HepG2 (cell line): ENCODE results near the gene CARMIL1. TPM values are rescaled to one million over a fixed set of nuclear protein-coding genes. Genes with fewer than 3 reads are reported as not detected.

ENCODE experiments used
- BORCS8-MEF2B ChIP-seq: sonication (generic); formaldehyde crosslinking; IDR thresholded peaks from 2 replicates; pipeline ENCODE4 v1.8.0; 2022; ENCODE audit warnings: mild to moderate bottlenecking, missing genetic modification reagents
- GATAD2A ChIP-seq: IDR thresholded peaks from 2 replicates; pipeline ENCODE4 v1.6.1; 2016
- KDM6A ChIP-seq: IDR thresholded peaks from 2 replicates; pipeline ENCODE4 v1.6.1; 2016; ENCODE audit warnings: low read depth
- KMT2B ChIP-seq: IDR thresholded peaks from 2 replicates; pipeline ENCODE4 v1.6.1; 2016; ENCODE audit warnings: missing genetic modification reagents, missing compliant biosample characterization
- NCOR1 ChIP-seq: fragments of 200-600 bp; sonication (generic); IDR thresholded peaks from 2 replicates; pipeline ENCODE4 v1.7.0; 2017; ENCODE audit warnings: antibody characterized with exemption, low read length, borderline replicate concordance
- PITX1 ChIP-seq: sonication (generic); formaldehyde crosslinking; IDR thresholded peaks from 2 replicates; pipeline ENCODE4 v1.5.1; 2020; ENCODE audit warnings: mild to moderate bottlenecking, missing genetic modification reagents
- SRSF4 ChIP-seq: fragments of 200-400 bp; formaldehyde crosslinking; IDR thresholded peaks from one replicate; pipeline ENCODE4 v1.6.1; 2018; ENCODE audit warnings: mild to moderate bottlenecking, low read depth, low read length, moderate library complexity; ENCODE audit not compliant: poor library complexity, severe bottlenecking
- TAF15 ChIP-seq: fragments of 200-400 bp; formaldehyde crosslinking; IDR thresholded peaks from one replicate; pipeline ENCODE4 v1.6.1; 2018; ENCODE audit warnings: mild to moderate bottlenecking, low read depth, low read length; ENCODE audit not compliant: poor library complexity, severe bottlenecking
- TARDBP ChIP-seq: sonication (generic); formaldehyde crosslinking; IDR thresholded peaks from 2 replicates; pipeline ENCODE4 v1.8.0; 2022; ENCODE audit warnings: mild to moderate bottlenecking, missing genetic modification reagents
- TCF7 ChIP-seq: sonication (generic); IDR thresholded peaks from 2 replicates; pipeline ENCODE4 v1.6.1; 2016; ENCODE audit warnings: antibody characterized with exemption, low read depth
- ZBTB20 ChIP-seq: sonication (generic); formaldehyde crosslinking; IDR thresholded peaks from 2 replicates; pipeline ENCODE4 v1.8.1; 2023; ENCODE audit warnings: missing genetic modification reagents, low read depth, mild to moderate bottlenecking, borderline replicate concordance
- ZNF12 ChIP-seq: sonication (generic); formaldehyde crosslinking; IDR thresholded peaks from 2 replicates; pipeline ENCODE4 v1.5.0; 2020; ENCODE audit warnings: missing genetic modification reagents
- ZNF24 ChIP-seq: fragments of 450-650 bp; IDR thresholded peaks from 2 replicates; pipeline ENCODE4 v1.6.1; 2017; ENCODE audit warnings: antibody characterized with exemption, mild to moderate bottlenecking
- ZSCAN12 ChIP-seq: sonication (generic); formaldehyde crosslinking; IDR thresholded peaks from 2 replicates; pipeline ENCODE4 v1.9.0; 2021; ENCODE audit warnings: mild to moderate bottlenecking, missing genetic modification reagents
- polyA plus RNA-seq, 8 experiments: library from polyadenylated mRNA; depleted of rRNA in 3 of 8; stranded (reverse) in 7 of 8; unstranded in 1 of 8; fragments of >200 nt; fragmentation: Illumina TruSeq in 4 of 8; extraction: Trizol in 4 of 8; gene quantifications; 2 replicates each; pipeline versions ENCODE4 v1.2.1 to v1.2.3, GENCODE V29; 2011 to 2016; ENCODE audit warnings: low read depth in 4 of 8, missing spikeins in 1 of 8, mixed read lengths in 1 of 8; ENCODE audit not compliant: insufficient read depth in 1 of 8
- total RNA-seq, 5 experiments: library from RNA; depleted of rRNA; stranded (reverse); fragments of >200 nt; fragmentation: Illumina TruSeq; extraction: Trizol; gene quantifications; 2 replicates each; pipeline ENCODE4 v1.2.3, GENCODE V29; 2016; ENCODE audit warnings: low read depth in 1 of 5
- TF ChIP-seq, protein P1 (sequence below): sonication (generic); formaldehyde crosslinking; IDR thresholded peaks from 2 replicates; pipeline ENCODE4 v1.4.0; 2020; ENCODE audit warnings: missing genetic modification reagents, borderline replicate concordance
- TF ChIP-seq, protein P2 (sequence below): sonication (generic); formaldehyde crosslinking; IDR thresholded peaks from 2 replicates; pipeline ENCODE4 v1.9.0; 2022; ENCODE audit warnings: missing genetic modification reagents, mild to moderate bottlenecking, borderline replicate concordance
- TF ChIP-seq, protein P3 (sequence below): sonication (generic); formaldehyde crosslinking; IDR thresholded peaks from 2 replicates; pipeline ENCODE4 v1.4.0; 2020; ENCODE audit warnings: missing genetic modification reagents, borderline replicate concordance
- TF ChIP-seq, protein P4 (sequence below): IDR thresholded peaks from 2 replicates; pipeline ENCODE4 v1.6.1; 2012; ENCODE audit warnings: low read depth, low read length, improper control_type of control experiment
- TF ChIP-seq, protein P5 (sequence below): conservative IDR thresholded peaks from 2 replicates; pipeline ENCODE4 v1.6.1; 2018; ENCODE audit warnings: missing genetic modification reagents

Gene CARMIL1
- total and polyA plus RNA-seq, 2 of the 13 experiments (the other 11 are each of a cell fraction or from before 2014, with no cell fraction given): 1.8 to 2.6 TPM

DNA sequence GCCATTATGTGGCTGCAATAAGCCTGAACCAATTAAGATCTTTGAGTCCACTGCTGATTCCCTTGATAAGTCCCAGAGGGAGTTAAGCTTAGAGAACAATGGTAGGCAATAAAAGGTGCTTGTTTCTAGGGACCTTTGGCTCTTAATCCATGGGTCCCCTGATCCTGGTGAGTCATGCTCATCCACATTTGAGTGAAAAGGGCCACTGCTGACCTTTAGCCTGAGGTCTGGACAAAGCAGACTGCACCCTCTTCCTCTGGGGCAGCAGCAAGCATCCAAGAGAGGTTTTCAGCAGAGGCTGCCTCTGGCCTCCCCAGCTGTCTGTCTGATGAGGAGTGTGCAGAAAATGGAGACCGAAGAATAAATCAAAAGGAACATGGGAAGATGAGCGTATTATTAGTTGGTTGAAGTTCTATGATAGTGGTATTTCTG is 356.7 kb downstream of the CARMIL1 start (continued):
- TF ChIP-seq, protein P1, sequence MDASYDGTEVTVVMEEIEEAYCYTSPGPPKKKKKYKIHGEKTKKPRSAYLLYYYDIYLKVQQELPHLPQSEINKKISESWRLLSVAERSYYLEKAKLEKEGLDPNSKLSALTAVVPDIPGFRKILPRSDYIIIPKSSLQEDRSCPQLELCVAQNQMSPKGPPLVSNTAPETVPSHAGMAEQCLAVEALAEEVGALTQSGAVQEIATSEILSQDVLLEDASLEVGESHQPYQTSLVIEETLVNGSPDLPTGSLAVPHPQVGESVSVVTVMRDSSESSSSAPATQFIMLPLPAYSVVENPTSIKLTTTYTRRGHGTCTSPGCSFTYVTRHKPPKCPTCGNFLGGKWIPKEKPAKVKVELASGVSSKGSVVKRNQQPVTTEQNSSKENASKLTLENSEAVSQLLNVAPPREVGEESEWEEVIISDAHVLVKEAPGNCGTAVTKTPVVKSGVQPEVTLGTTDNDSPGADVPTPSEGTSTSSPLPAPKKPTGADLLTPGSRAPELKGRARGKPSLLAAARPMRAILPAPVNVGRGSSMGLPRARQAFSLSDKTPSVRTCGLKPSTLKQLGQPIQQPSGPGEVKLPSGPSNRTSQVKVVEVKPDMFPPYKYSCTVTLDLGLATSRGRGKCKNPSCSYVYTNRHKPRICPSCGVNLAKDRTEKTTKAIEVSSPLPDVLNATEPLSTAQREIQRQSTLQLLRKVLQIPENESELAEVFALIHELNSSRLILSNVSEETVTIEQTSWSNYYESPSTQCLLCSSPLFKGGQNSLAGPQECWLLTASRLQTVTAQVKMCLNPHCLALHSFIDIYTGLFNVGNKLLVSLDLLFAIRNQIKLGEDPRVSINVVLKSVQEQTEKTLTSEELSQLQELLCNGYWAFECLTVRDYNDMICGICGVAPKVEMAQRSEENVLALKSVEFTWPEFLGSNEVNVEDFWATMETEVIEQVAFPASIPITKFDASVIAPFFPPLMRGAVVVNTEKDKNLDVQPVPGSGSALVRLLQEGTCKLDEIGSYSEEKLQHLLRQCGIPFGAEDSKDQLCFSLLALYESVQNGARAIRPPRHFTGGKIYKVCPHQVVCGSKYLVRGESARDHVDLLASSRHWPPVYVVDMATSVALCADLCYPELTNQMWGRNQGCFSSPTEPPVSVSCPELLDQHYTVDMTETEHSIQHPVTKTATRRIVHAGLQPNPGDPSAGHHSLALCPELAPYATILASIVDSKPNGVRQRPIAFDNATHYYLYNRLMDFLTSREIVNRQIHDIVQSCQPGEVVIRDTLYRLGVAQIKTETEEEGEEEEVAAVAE (CRISPR knock-in tag): peak; percentile 50; the same call in 1 of the 2 replicates
- peak; percentile 75; the same call in 1 of the 2 replicates for TF ChIP-seq ZBTB20 (CRISPR knock-in tag)
- peak; percentile 62; the same call in 1 of the 2 replicates for TF ChIP-seq BORCS8-MEF2B (CRISPR knock-in tag)
- TF ChIP-seq, protein P2, sequence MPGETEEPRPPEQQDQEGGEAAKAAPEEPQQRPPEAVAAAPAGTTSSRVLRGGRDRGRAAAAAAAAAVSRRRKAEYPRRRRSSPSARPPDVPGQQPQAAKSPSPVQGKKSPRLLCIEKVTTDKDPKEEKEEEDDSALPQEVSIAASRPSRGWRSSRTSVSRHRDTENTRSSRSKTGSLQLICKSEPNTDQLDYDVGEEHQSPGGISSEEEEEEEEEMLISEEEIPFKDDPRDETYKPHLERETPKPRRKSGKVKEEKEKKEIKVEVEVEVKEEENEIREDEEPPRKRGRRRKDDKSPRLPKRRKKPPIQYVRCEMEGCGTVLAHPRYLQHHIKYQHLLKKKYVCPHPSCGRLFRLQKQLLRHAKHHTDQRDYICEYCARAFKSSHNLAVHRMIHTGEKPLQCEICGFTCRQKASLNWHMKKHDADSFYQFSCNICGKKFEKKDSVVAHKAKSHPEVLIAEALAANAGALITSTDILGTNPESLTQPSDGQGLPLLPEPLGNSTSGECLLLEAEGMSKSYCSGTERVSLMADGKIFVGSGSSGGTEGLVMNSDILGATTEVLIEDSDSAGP: peak; percentile 59
- TF ChIP-seq ZNF24: no peak
- no peak for TF ChIP-seq KMT2B (CRISPR knock-in tag)
- no peak for TF ChIP-seq TAF15
- TF ChIP-seq, protein P3, sequence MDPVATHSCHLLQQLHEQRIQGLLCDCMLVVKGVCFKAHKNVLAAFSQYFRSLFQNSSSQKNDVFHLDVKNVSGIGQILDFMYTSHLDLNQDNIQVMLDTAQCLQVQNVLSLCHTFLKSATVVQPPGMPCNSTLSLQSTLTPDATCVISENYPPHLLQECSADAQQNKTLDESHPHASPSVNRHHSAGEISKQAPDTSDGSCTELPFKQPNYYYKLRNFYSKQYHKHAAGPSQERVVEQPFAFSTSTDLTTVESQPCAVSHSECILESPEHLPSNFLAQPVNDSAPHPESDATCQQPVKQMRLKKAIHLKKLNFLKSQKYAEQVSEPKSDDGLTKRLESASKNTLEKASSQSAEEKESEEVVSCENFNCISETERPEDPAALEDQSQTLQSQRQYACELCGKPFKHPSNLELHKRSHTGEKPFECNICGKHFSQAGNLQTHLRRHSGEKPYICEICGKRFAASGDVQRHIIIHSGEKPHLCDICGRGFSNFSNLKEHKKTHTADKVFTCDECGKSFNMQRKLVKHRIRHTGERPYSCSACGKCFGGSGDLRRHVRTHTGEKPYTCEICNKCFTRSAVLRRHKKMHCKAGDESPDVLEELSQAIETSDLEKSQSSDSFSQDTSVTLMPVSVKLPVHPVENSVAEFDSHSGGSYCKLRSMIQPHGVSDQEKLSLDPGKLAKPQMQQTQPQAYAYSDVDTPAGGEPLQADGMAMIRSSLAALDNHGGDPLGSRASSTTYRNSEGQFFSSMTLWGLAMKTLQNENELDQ (CRISPR knock-in tag): no peak
- peak; percentile 95 for TF ChIP-seq GATAD2A (CRISPR knock-in tag)
- TF ChIP-seq, protein P4, sequence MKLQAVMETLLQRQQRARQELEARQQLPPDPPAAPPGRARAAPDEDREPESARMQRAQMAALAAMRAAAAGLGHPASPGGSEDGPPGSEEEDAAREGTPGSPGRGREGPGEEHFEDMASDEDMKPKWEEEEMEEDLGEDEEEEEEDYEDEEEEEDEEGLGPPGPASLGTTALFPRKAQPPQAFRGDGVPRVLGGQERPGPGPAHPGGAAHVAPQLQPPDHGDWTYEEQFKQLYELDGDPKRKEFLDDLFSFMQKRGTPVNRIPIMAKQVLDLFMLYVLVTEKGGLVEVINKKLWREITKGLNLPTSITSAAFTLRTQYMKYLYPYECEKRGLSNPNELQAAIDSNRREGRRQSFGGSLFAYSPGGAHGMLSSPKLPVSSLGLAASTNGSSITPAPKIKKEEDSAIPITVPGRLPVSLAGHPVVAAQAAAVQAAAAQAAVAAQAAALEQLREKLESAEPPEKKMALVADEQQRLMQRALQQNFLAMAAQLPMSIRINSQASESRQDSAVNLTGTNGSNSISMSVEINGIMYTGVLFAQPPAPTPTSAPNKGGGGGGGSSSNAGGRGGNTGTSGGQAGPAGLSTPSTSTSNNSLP: peak; percentile 88
- TF ChIP-seq TCF7: peak; percentile 67
- no peak for TF ChIP-seq SRSF4
- peak; percentile 49 for TF ChIP-seq KDM6A (CRISPR knock-in tag)
- no peak for TF ChIP-seq ZSCAN12
- peak; percentile 95 for TF ChIP-seq TARDBP
- TF ChIP-seq, protein P5, sequence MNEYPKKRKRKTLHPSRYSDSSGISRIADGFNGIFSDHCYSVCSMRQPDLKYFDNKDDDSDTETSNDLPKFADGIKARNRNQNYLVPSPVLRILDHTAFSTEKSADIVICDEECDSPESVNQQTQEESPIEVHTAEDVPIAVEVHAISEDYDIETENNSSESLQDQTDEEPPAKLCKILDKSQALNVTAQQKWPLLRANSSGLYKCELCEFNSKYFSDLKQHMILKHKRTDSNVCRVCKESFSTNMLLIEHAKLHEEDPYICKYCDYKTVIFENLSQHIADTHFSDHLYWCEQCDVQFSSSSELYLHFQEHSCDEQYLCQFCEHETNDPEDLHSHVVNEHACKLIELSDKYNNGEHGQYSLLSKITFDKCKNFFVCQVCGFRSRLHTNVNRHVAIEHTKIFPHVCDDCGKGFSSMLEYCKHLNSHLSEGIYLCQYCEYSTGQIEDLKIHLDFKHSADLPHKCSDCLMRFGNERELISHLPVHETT (CRISPR knock-in tag): no peak
- TF ChIP-seq ZNF12 (CRISPR knock-in tag): peak; percentile 72; the same call in 1 of the 2 replicates
- peak; percentile 97 for TF ChIP-seq PITX1 (CRISPR knock-in tag)
- peak; percentile 96 for TF ChIP-seq NCOR1
